ENCODE results near the gene MPPED2. TPM values are rescaled to one million over a fixed set of nuclear protein-coding genes. Genes with fewer than 3 reads are reported as not detected.

The MPPED2 gene
- total RNA-seq, 1 donor from 2014 or later: 179 TPM

GRCh38 chr11:30595934-30596333 is 9.8 kb upstream of the MPPED2 start:
- no peaks in the 10 kb centered on the region for H3K27me3 Mint-ChIP-seq (ENCODE audit: low read depth)
- H3K36me3 Mint-ChIP-seq: no peaks in the 10 kb centered on the region
- H3K4me1 Mint-ChIP-seq: peaks cover 43% of the 10 kb centered on the region
- TF ChIP-seq CTCF (IDR thresholded peaks at IDR 0.05; ENCODE audit: unreplicated experiment): no peak
- H3K27ac Mint-ChIP-seq: peak overlapping the region; percentile 88
- no peak overlapping the region for H3K4me3 Mint-ChIP-seq
- H3K9me3 Mint-ChIP-seq: no peaks in the 10 kb centered on the region
- DNase-seq (ENCODE audit: low spot score in 2 of 2, unreplicated experiment in 2 of 2): no peak

GRCh38 chr11:30594646-30595411 is 8.7 kb upstream of the MPPED2 start:
- no peak for DNase-seq (ENCODE audit: low spot score in 2 of 2, unreplicated experiment in 2 of 2)
- Mint-ChIP-seq H3K4me3 (no peak overlapping the region), H3K27me3 (ENCODE audit: low read depth) (no peaks in the 10 kb centered on the region), H3K4me1 (peaks cover 46% of the 10 kb centered on the region), H3K9me3 (no peaks in the 10 kb centered on the region), H3K36me3 (no peaks in the 10 kb centered on the region), H3K27ac (peak overlapping the region; percentile 86)
- TF ChIP-seq CTCF (IDR thresholded peaks at IDR 0.05; ENCODE audit: unreplicated experiment): no peak

GRCh38 chr11:30587269-30587812 is 1.2 kb upstream of the MPPED2 start:
- no peak for DNase-seq (ENCODE audit: low spot score in 2 of 2, unreplicated experiment in 2 of 2)
- peaks cover 49% of the 10 kb centered on the region for H3K4me1 Mint-ChIP-seq
- H3K27me3 Mint-ChIP-seq (ENCODE audit: low read depth): no peaks in the 10 kb centered on the region
- H3K9me3 Mint-ChIP-seq: no peaks in the 10 kb centered on the region
- H3K27ac Mint-ChIP-seq: peak overlapping the region; percentile 87
- no peaks in the 10 kb centered on the region for H3K36me3 Mint-ChIP-seq
- no peak for TF ChIP-seq CTCF (IDR thresholded peaks at IDR 0.05; ENCODE audit: unreplicated experiment)
- H3K4me3 Mint-ChIP-seq: peak overlapping the region; percentile 69

- H3K27me3 Mint-ChIP-seq (ENCODE audit: low read depth): no peaks in the 10 kb centered on the region
- no peaks in the 10 kb centered on the region for H3K9me3 Mint-ChIP-seq
- H3K4me1 Mint-ChIP-seq: peaks cover 57% of the 10 kb centered on the region
- H3K27ac Mint-ChIP-seq: peak overlapping the region; percentile 88
- H3K36me3 Mint-ChIP-seq: no peaks in the 10 kb centered on the region
- H3K4me3 Mint-ChIP-seq: peak overlapping the region; percentile 69
- peak; percentile 43 to 71 for DNase-seq (ENCODE audit: low spot score in 2 of 2, unreplicated experiment in 2 of 2)
- TF ChIP-seq CTCF (IDR thresholded peaks at IDR 0.05; ENCODE audit: unreplicated experiment): no peak
These were observed 282 bp downstream of the MPPED2 start for GRCh38 chr11:30585892-30586250.

- peak overlapping the region; percentile 69 for H3K4me3 Mint-ChIP-seq
- H3K9me3 Mint-ChIP-seq: no peaks in the 10 kb centered on the region
- H3K27ac Mint-ChIP-seq: peak overlapping the region; percentile 91
- DNase-seq (ENCODE audit: low spot score in 2 of 2, unreplicated experiment in 2 of 2): peak; percentile 23 to 61
- H3K27me3 Mint-ChIP-seq (ENCODE audit: low read depth): no peaks in the 10 kb centered on the region
- H3K4me1 Mint-ChIP-seq: peaks cover 58% of the 10 kb centered on the region
- no peak for TF ChIP-seq CTCF (IDR thresholded peaks at IDR 0.05; ENCODE audit: unreplicated experiment)
- H3K36me3 Mint-ChIP-seq: peaks cover 2% of the 10 kb centered on the region
These were observed 845 bp downstream of the MPPED2 start for GRCh38 chr11:30585125-30585891.

All from mesothelial cell of epicardium (in vitro differentiated cells).